Lower lobe of right lung (tissue), 2 donors: Measurements from ENCODE around the gene ESYT2. TPM values are rescaled to one million over a fixed set of nuclear protein-coding genes. Genes with fewer than 3 reads are reported as not detected.
A peak's percentile ranks its signal among the peaks of the same experiment; 100 is the strongest.

ENCODE experiments used
- ATAC-seq, 2 donors: fragments of 200-7000 bp; cut with Tn5 transposase; one replicate each; pipeline ENCODE4 v1.9.1; 2020 to 2022; ENCODE audit warnings: mild to moderate bottlenecking in 2 of 2, moderate library complexity in 2 of 2
- DNase-seq: peaks from one replicate; pipeline ENCODE4 v3.0.0-alpha.2; 2020
- H3K27ac ChIP-seq: fragments of 200-600 bp; one replicate; pipeline ENCODE4 v1.8.0; 2022
- H3K27me3 ChIP-seq: fragments of 200-600 bp; one replicate; pipeline ENCODE4 v1.8.0; 2022; ENCODE audit warnings: low read depth
- H3K36me3 ChIP-seq: fragments of 200-600 bp; one replicate; pipeline ENCODE4 v1.8.0; 2022; ENCODE audit warnings: mild to moderate bottlenecking
- H3K4me1 ChIP-seq: fragments of 200-600 bp; one replicate; pipeline ENCODE4 v1.8.0; 2022
- H3K4me3 ChIP-seq: fragments of 200-600 bp; one replicate; pipeline ENCODE4 v1.8.0; 2022; ENCODE audit warnings: mild to moderate bottlenecking
- H3K9me3 ChIP-seq: fragments of 200-600 bp; one replicate; pipeline ENCODE4 v1.8.0; 2022
- intact Hi-C: fragments of 100-400 bp; cut with DNase I; formaldehyde crosslinking; loops from one replicate; pipeline ENCODE4 v1.11.0; 2022
- total RNA-seq: library from RNA; stranded (reverse); fragmentation: NEBNext Ultra II Directional; extraction: Animal tissue kit (Norgen Biotek cat#: 25700); gene quantifications from one replicate; pipeline ENCODE4 v1.2.1, GENCODE V29; 2021
- TF ChIP-seq, protein P1 (sequence below): fragments of 200-600 bp; IDR thresholded peaks from one replicate; pipeline ENCODE4 v1.8.0; 2022; ENCODE audit warnings: antibody characterized with exemption, mild to moderate bottlenecking
- donor health status: DM: no; HTN: yes; CAD: no; lungs with severe emphysema.

The ESYT2 gene
- total RNA-seq, 1 donor from 2014 or later: 55.5 TPM

- peaks cover 4% of the 10 kb centered on the region for H3K4me1 ChIP-seq
- H3K27me3 ChIP-seq: no peaks in the 10 kb centered on the region
- no peaks in the 10 kb centered on the region for H3K9me3 ChIP-seq
- DNase-seq: no peak
- no peak overlapping the region for H3K4me3 ChIP-seq
- intact Hi-C loops: no loop called here
- TF ChIP-seq, protein P1, sequence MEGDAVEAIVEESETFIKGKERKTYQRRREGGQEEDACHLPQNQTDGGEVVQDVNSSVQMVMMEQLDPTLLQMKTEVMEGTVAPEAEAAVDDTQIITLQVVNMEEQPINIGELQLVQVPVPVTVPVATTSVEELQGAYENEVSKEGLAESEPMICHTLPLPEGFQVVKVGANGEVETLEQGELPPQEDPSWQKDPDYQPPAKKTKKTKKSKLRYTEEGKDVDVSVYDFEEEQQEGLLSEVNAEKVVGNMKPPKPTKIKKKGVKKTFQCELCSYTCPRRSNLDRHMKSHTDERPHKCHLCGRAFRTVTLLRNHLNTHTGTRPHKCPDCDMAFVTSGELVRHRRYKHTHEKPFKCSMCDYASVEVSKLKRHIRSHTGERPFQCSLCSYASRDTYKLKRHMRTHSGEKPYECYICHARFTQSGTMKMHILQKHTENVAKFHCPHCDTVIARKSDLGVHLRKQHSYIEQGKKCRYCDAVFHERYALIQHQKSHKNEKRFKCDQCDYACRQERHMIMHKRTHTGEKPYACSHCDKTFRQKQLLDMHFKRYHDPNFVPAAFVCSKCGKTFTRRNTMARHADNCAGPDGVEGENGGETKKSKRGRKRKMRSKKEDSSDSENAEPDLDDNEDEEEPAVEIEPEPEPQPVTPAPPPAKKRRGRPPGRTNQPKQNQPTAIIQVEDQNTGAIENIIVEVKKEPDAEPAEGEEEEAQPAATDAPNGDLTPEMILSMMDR: no peak
- peak in 1 of 2 donors; percentile 26 for ATAC-seq
- peaks cover 90% of the 10 kb centered on the region for H3K36me3 ChIP-seq
- H3K27ac ChIP-seq: no peak overlapping the region
These were observed 65.8 kb downstream of the ESYT2 start for GRCh38 chr7:158763454-158764033.

DNA sequence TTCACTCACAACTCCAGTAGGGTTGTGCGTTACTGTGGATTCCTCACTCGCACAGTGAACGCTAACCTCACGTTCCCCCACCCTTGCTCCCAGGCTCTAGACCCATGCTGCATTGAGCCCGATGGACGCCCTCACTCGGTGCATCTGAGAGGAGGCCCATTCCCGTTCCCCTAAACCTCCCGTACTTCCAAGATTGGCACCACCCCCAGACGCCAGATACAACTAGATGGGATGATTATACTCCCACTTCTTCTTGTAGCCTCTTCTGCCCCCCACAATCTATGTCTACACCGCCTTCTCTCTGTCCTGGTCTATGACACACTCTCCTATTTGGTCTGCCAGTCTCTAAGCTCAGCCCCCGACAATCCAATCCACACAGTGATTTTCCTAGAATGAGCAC, 67.4 kb downstream of the ESYT2 start:
- Histone ChIP-seq H3K4me3 (no peak overlapping the region), H3K27me3 (no peaks in the 10 kb centered on the region), H3K36me3 (peaks cover 94% of the 10 kb centered on the region), H3K27ac (no peak overlapping the region), H3K9me3 (no peaks in the 10 kb centered on the region), H3K4me1 (peaks cover 5% of the 10 kb centered on the region)
- no peak for ATAC-seq
- no peak for DNase-seq
- intact Hi-C loops: no loop called here
- TF ChIP-seq, protein P1: no peak

- DNase-seq (no peak), ATAC-seq (no peak)
- intact Hi-C loops: no loop called here
- H3K9me3 ChIP-seq: no peaks in the 10 kb centered on the region
- peaks cover 93% of the 10 kb centered on the region for H3K36me3 ChIP-seq
- H3K27ac ChIP-seq: no peak overlapping the region
- H3K4me3 ChIP-seq: no peak overlapping the region
- H3K27me3 ChIP-seq: no peaks in the 10 kb centered on the region
- TF ChIP-seq, protein P1: no peak
- peaks cover 5% of the 10 kb centered on the region for H3K4me1 ChIP-seq
These were observed 68.4 kb downstream of the ESYT2 start for GRCh38 chr7:158760936-158761335.

GRCh38 chr7:158760445-158760764, 68.9 kb downstream of the ESYT2 start:
- Histone ChIP-seq H3K4me3 (no peak overlapping the region), H3K27ac (no peak overlapping the region), H3K9me3 (no peaks in the 10 kb centered on the region), H3K4me1 (peaks cover 5% of the 10 kb centered on the region), H3K27me3 (no peaks in the 10 kb centered on the region), H3K36me3 (peaks cover 94% of the 10 kb centered on the region)
- intact Hi-C loops: no loop called here
- ATAC-seq (no peak), DNase-seq (no peak)
- TF ChIP-seq, protein P1: no peak

GRCh38 chr7:158759749-158760444, 69.4 kb downstream of the ESYT2 start:
- H3K27ac ChIP-seq: no peak overlapping the region
- no peak for DNase-seq
- peak; percentile 74 to 89 for ATAC-seq

More at GRCh38 chr7:158759749-158760444, 69.4 kb downstream of the ESYT2 start:
- TF ChIP-seq, protein P1: no peak
- Histone ChIP-seq H3K9me3 (no peaks in the 10 kb centered on the region), H3K4me3 (no peak overlapping the region), H3K36me3 (peaks cover 94% of the 10 kb centered on the region), H3K27me3 (no peaks in the 10 kb centered on the region), H3K4me1 (peaks cover 5% of the 10 kb centered on the region)
- intact Hi-C loops: no loop called here
